B cell (primary cell): ENCODE measurements around the gene PSTK. TPM values are rescaled to one million over a fixed set of nuclear protein-coding genes. Genes with fewer than 3 reads are reported as not detected.
A peak's percentile ranks its signal among the peaks of the same experiment; 100 is the strongest.

ENCODE experiments used
- ATAC-seq: fragments of 200-7000 bp; cut with Tn5 transposase; one replicate; pipeline ENCODE4 v1.10.0; 2021; ENCODE audit warnings: low read depth, mild to moderate bottlenecking, moderate number of reproducible peaks, moderate library complexity
- CTCF ChIA-PET: fragments of 350-600 bp; sonication (Branson Sonifier 250); formaldehyde crosslinking; loops from one replicate; lab custom pipeline; 2021; ENCODE audit warnings: antibody characterized with exemption, inconsistent platforms; lab: Charles Lee
- POLR2A ChIA-PET: fragments of 350-600 bp; sonication (Branson Sonifier 250); formaldehyde crosslinking; loops from one replicate; lab custom pipeline; 2021; ENCODE audit warnings: antibody characterized with exemption; lab: Charles Lee
- DNase-seq: peaks from one replicate; pipeline ENCODE4 v3.0.0; 2013
- H2AFZ ChIP-seq: 2 replicates; pipeline ENCODE4 v1.6.1; 2012; ENCODE audit warnings: mild to moderate bottlenecking, low read depth, low read length; ENCODE audit not compliant: insufficient read depth, poor library complexity, severe bottlenecking
- H3K27ac ChIP-seq, 2 donors: 1 replicate in 1 of 2; 2 replicates in 1 of 2; pipeline ENCODE4 v1.5.1; 2012 to 2013; ENCODE audit warnings: low read length in 2 of 2, mild to moderate bottlenecking in 2 of 2, moderate library complexity in 1 of 2
- H3K27me3 ChIP-seq, 4 experiments: fragments of 200-600 bp in 1 of 4; sonication (generic) in 1 of 4; replicated peaks in 1 of 4; 1 replicate in 2 of 4; 2 replicates in 2 of 4; pipeline versions ENCODE4 v1.6.1 to v1.7.0; 2013 to 2016; ENCODE audit warnings: low read length in 3 of 4, mild to moderate bottlenecking in 2 of 4, mixed read lengths in 1 of 4, moderate library complexity in 1 of 4; ENCODE audit not compliant: insufficient read depth in 4 of 4, control insufficient read depth in 3 of 4; ENCODE audit errors: control extremely low read depth in 1 of 4
- H3K36me3 ChIP-seq, 2 experiments: replicated peaks in 1 of 2; 1 replicate in 1 of 2; 2 replicates in 1 of 2; pipeline versions ENCODE4 v1.6.1 to v1.7.1; 2013; ENCODE audit warnings: low read length in 1 of 2; ENCODE audit not compliant: insufficient read depth in 2 of 2, control insufficient read depth in 1 of 2; ENCODE audit errors: control extremely low read depth in 1 of 2, extremely low read depth in 1 of 2
- H3K4me1 ChIP-seq, 2 donors: fragments of 200-600 bp in 1 of 2; sonication (generic) in 1 of 2; 1 replicate in 1 of 2; 2 replicates in 1 of 2; pipeline versions ENCODE4 v1.5.1 to v1.6.1; 2013 to 2017; ENCODE audit warnings: low read length in 2 of 2; ENCODE audit not compliant: control insufficient read depth in 2 of 2, insufficient read depth in 2 of 2
- H3K4me2 ChIP-seq: replicated peaks from 2 replicates; pipeline ENCODE3; 2012; ENCODE audit warnings: mild to moderate bottlenecking, low read depth, low read length; ENCODE audit not compliant: poor library complexity, severe bottlenecking
- H3K4me3 ChIP-seq, 5 experiments: fragments of 200-600 bp in 1 of 5; sonication (generic) in 1 of 5; 1 replicate in 3 of 5; 2 replicates in 2 of 5; pipeline versions ENCODE4 v1.5.1 to v1.7.0; 2011 to 2016; ENCODE audit warnings: low read length in 4 of 5, mild to moderate bottlenecking in 4 of 5, low read depth in 2 of 5, control low read depth in 1 of 5, moderate library complexity in 1 of 5; ENCODE audit not compliant: insufficient read depth in 1 of 5; ENCODE audit errors: control extremely low read depth in 1 of 5, extremely low read depth in 1 of 5
- H3K79me2 ChIP-seq: fragments of 200-600 bp; sonication (generic); one replicate; pipeline ENCODE4 v1.6.0; 2016; ENCODE audit warnings: low read length; ENCODE audit not compliant: control insufficient read depth, insufficient read depth
- H3K9ac ChIP-seq: fragments of 200-600 bp; sonication (generic); 2 replicates; pipeline ENCODE4 v1.6.1; 2017; ENCODE audit warnings: mild to moderate bottlenecking, low read length, moderate library complexity
- H3K9me3 ChIP-seq, 3 donors: one replicate each; pipeline versions ENCODE4 v1.6.1 to v1.7.1; 2013; ENCODE audit warnings: low read length in 2 of 3; ENCODE audit not compliant: control insufficient read depth in 2 of 3, insufficient read depth in 1 of 3; ENCODE audit errors: control extremely low read depth in 1 of 3
- H4K20me1 ChIP-seq: 2 replicates; pipeline ENCODE4 v1.6.0; 2012; ENCODE audit warnings: mild to moderate bottlenecking, low read length; ENCODE audit not compliant: insufficient read depth, control insufficient read depth, poor library complexity, severe bottlenecking
- H3K27ac Mint-ChIP-seq: one replicate; pipeline ENCODE4 v1.8.0; 2021; ENCODE audit warnings: mixed read lengths
- H3K27me3 Mint-ChIP-seq: one replicate; pipeline ENCODE4 v1.8.0; 2021; ENCODE audit warnings: mixed read lengths
- H3K4me1 Mint-ChIP-seq: one replicate; pipeline ENCODE4 v1.8.0; 2021; ENCODE audit warnings: mixed read lengths
- H3K4me3 Mint-ChIP-seq: one replicate; pipeline ENCODE4 v1.8.0; 2021; ENCODE audit warnings: mixed read lengths
- H3K9me3 Mint-ChIP-seq: one replicate; pipeline ENCODE4 v1.8.0; 2022; ENCODE audit warnings: mixed read lengths; ENCODE audit not compliant: insufficient read depth
- CTCF ChIP-seq: fragments of 200-600 bp; IDR thresholded peaks from one replicate; pipeline ENCODE4 v1.8.0; 2022; ENCODE audit warnings: antibody characterized with exemption, mild to moderate bottlenecking
- EZH2 ChIP-seq: IDR thresholded peaks from 2 replicates; pipeline ENCODE4 v1.6.1; 2012; ENCODE audit warnings: borderline replicate concordance, low read depth, mild to moderate bottlenecking, moderate library complexity, low read length; ENCODE audit not compliant: insufficient read depth, poor library complexity, severe bottlenecking
- WGBS: methylation state at CpG from one replicate; pipeline ENCODE4 v1.1.5; 2013; ENCODE audit warnings: missing lambda C conversion rate; ENCODE audit not compliant: insufficient coverage; 5-methylcytosine and 5-hydroxymethylcytosine counted together
- intact Hi-C: fragments of 100-400 bp; cut with micrococcal nuclease; formaldehyde crosslinking; loops from one replicate; pipeline ENCODE4 v1.10.0; 2022
- polyA plus RNA-seq: library from polyadenylated mRNA; depleted of rRNA; stranded (reverse); fragments of >200 nt; gene quantifications from 2 replicates; pipeline ENCODE4 v1.2.3, GENCODE V29; 2012
- total RNA-seq, 2 donors: library from RNA; stranded (reverse); fragments of 120-200 nt in 1 of 2; gene quantifications; 1 replicate in 1 of 2; 2 replicates in 1 of 2; pipeline versions ENCODE4 v1.2.3 to v1.2.4, GENCODE V29; 2013 to 2022

Gene PSTK
- total and polyA plus RNA-seq, 2 donors (not counting 1 experiment from before 2014, with no cell fraction given), result 4.2 to 8.5 TPM

DNA sequence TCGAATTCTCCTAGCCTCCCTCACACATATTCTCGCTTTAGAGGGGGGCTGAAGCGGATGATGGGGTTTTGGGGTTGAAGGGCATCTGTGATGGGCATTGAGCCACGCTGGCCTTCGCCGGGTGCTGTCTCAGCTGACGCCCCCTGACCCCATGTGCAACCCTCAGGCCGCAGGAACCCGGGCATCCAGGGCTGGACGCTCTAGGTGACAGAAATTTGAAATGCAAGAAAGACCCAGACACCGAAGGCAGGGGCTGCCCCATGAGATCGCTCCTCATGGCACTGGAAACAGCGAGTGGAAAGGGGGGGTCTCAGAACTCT lies 25.5 kb upstream of the PSTK start:
- H3K27ac Mint-ChIP-seq, result peak overlapping the region; percentile 91
- no peaks in the 10 kb centered on the region for H3K9me3 Mint-ChIP-seq
- H3K4me3 Mint-ChIP-seq, result peak overlapping the region; percentile 87
- peak overlapping the region; percentile 49 for H3K9ac ChIP-seq
- peak overlapping the region in 4 of 5 experiments; percentile 78 to 92 (median 87) for H3K4me3 ChIP-seq
- H3K27me3 ChIP-seq, result no peaks in the 10 kb centered on the region
- ATAC-seq (no peak), DNase-seq (no peak)
- peaks cover 0 to 8% (median 0%) of the 10 kb centered on the region in 3 donors for H3K9me3 ChIP-seq
- peak overlapping the region; percentile 100 for H2AFZ ChIP-seq
- intact Hi-C loops, result loop anchor here (1.0 kb wide), 3 partner anchors 26 to 75 kb away; partner anchors contain the start of genes FAM24B, IKZF5 and PSTK
- no peaks in the 10 kb centered on the region for H3K36me3 ChIP-seq
- POLR2A ChIA-PET, result interaction anchor here (0.8 to 2.1 kb wide), 3 partner anchors 54 to 580 kb away, joined by 4 to 12 read pairs (median 5); partner anchors contain the start of genes ACADSB, BUB3, IKZF5 and PLEKHA1
- no peak for TF ChIP-seq EZH2
- no peak for TF ChIP-seq CTCF
- CTCF ChIA-PET, result interaction anchor here (1.1 to 3.5 kb wide), 2 partner anchors 12 to 26 kb away, joined by 4 to 19 read pairs; partner anchors contain the start of gene PSTK
- H3K27ac ChIP-seq, result peak overlapping the region in 1 of 2 donors; percentile 43
- H4K20me1 ChIP-seq, result no peaks in the 10 kb centered on the region
- peak overlapping the region; percentile 93 for H3K4me2 ChIP-seq
- H3K27me3 Mint-ChIP-seq, result peaks cover under 1% of the 10 kb centered on the region
- WGBS, result 72% methylated on average over 11 of the region's 13 CpGs
- H3K4me1 Mint-ChIP-seq, result peaks cover 26% of the 10 kb centered on the region
- peaks cover 16 to 19% of the 10 kb centered on the region in 2 donors for H3K4me1 ChIP-seq
- peaks cover 3% of the 10 kb centered on the region for H3K79me2 ChIP-seq

DNA sequence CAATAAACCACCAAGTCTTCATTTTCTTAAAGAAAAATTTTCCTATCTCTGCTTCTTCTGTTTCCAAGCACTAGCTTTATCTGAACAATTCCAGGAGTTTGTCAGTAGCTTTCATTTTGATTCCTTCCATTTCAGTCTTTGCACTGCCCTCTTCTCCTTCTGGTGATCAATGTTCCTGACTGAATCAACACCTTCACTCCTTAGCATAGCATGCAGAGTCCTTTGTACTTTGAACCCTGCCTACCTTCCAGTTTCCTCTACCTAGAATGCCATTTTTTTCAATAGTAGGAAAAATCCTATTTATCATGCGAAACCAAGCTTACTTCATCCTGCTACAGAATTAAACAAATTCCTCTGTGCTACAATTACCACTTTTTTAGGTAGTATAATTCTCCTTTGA lies 24.3 kb upstream of the PSTK start:
- Histone ChIP-seq H3K9ac (no peak overlapping the region), H3K4me1 (peaks cover 16 to 19% of the 10 kb centered on the region in 2 donors), H4K20me1 (no peaks in the 10 kb centered on the region), H3K27me3 (peaks cover 0 to 2% (median 0%) of the 10 kb centered on the region in 4 experiments), H2AFZ (no peak overlapping the region), H3K27ac (no peak overlapping the region), H3K36me3 (no peaks in the 10 kb centered on the region), H3K4me3 (no peak overlapping the region), H3K9me3 (peaks cover 0 to 8% (median 0%) of the 10 kb centered on the region in 3 donors), H3K4me2 (no peak overlapping the region), H3K79me2 (peaks cover 3% of the 10 kb centered on the region)
- no peak for TF ChIP-seq CTCF
- TF ChIP-seq EZH2, result no peak
- Mint-ChIP-seq H3K4me1 (peaks cover 24% of the 10 kb centered on the region), H3K27ac (no peak overlapping the region), H3K4me3 (no peak overlapping the region), H3K27me3 (peaks cover 4% of the 10 kb centered on the region), H3K9me3 (no peaks in the 10 kb centered on the region)
- no peak for DNase-seq
- intact Hi-C loops, result no loop called here
- ChIA-PET CTCF (interaction anchor here (1.1 to 3.5 kb wide), 2 partner anchors 10 to 24 kb away, joined by 4 to 19 read pairs; partner anchors contain the start of gene PSTK), POLR2A (no interaction called here)
- no peak for ATAC-seq
- no CpG with 5 or more reads among the region's 1 CpG for WGBS
